Fibroblast of villous mesenchyme (primary cell): ENCODE results near the gene PDE4D. TPM values are rescaled to one million over a fixed set of nuclear protein-coding genes. Genes with fewer than 3 reads are reported as not detected.

Experiments
- DNase-seq: peaks from one replicate; pipeline ENCODE4 v3.0.0-alpha.2; 2010; ENCODE audit warnings: low read depth
- H3K4me3 ChIP-seq: 2 replicates; pipeline ENCODE4 v1.5.1; 2011; ENCODE audit warnings: low read depth, mild to moderate bottlenecking, low read length
- CTCF ChIP-seq: IDR thresholded peaks from 2 replicates; pipeline ENCODE4 v1.5.1; 2012; ENCODE audit warnings: low read depth, mild to moderate bottlenecking, low read length; ENCODE audit not compliant: insufficient read depth
- total RNA-seq: library from RNA; depleted of rRNA; stranded (reverse); fragments of >200 nt; gene quantifications from 2 replicates; pipeline ENCODE4 v1.2.3, GENCODE V29; 2012

Gene PDE4D
- total RNA-seq, 1 donor = 6.0 TPM

GRCh38 chr5:59462956-59463355, 430.6 kb downstream of the PDE4D start:
- TF ChIP-seq CTCF = no peak
- no peak overlapping the region for H3K4me3 ChIP-seq
- no peak for DNase-seq

- DNase-seq = no peak
- H3K4me3 ChIP-seq = no peak overlapping the region
- TF ChIP-seq CTCF = no peak
Measured at GRCh38 chr5:59460368-59461153, 433.0 kb downstream of the PDE4D start.

GRCh38 chr5:59458966-59459729, 434.4 kb downstream of the PDE4D start:
- no peak overlapping the region for H3K4me3 ChIP-seq
- DNase-seq = no peak
- TF ChIP-seq CTCF = no peak

GRCh38 chr5:59458321-59458720, 435.2 kb downstream of the PDE4D start:
- no peak overlapping the region for H3K4me3 ChIP-seq
- no peak for TF ChIP-seq CTCF
- no peak for DNase-seq

- H3K4me3 ChIP-seq = no peak overlapping the region
- no peak for DNase-seq
- TF ChIP-seq CTCF = peak; percentile 34
Measured at GRCh38 chr5:59449905-59450644, 443.5 kb downstream of the PDE4D start.

GRCh38 chr5:59446356-59446755, 447.2 kb downstream of the PDE4D start:
- TF ChIP-seq CTCF = no peak
- no peak for DNase-seq

More at GRCh38 chr5:59446356-59446755, 447.2 kb downstream of the PDE4D start:
- no peak overlapping the region for H3K4me3 ChIP-seq
